GM18909 (cell line): ENCODE data around the gene PALM.
A peak's percentile ranks its signal among the peaks of the same experiment; 100 is the strongest.
"Not testable (repeated sequence)": the region's sequence is repeated elsewhere in the genome, so short reads cannot be mapped to it uniquely, and the experiment has no call there.

Experiments
- ATAC-seq: cut with Tn5 transposase; IDR thresholded peaks from one replicate; pipeline ENCODE4 v1.9.1; 2021; ENCODE audit warnings: mild to moderate bottlenecking; ENCODE audit not compliant: unreplicated experiment, poor library complexity

PALM gene

GRCh38 chr19:677601-678436, 30.9 kb upstream of the PALM start:
- no peak for ATAC-seq

- ATAC-seq: no peak
Measured at GRCh38 chr19:678791-679388, 29.8 kb upstream of the PALM start.

- peak; percentile 23 for ATAC-seq
Measured at GRCh38 chr19:679418-680286, 29.1 kb upstream of the PALM start.

GRCh38 chr19:680287-681028, 28.3 kb upstream of the PALM start:
- ATAC-seq: peak; percentile 76

- ATAC-seq: no peak
Measured at GRCh38 chr19:681029-682019, 27.4 kb upstream of the PALM start.

- ATAC-seq: no peak
Measured at GRCh38 chr19:682678-683320, 25.9 kb upstream of the PALM start.

GRCh38 chr19:685454-685931, 23.2 kb upstream of the PALM start:
- no peak for ATAC-seq

GRCh38 chr19:686589-687297, 22.0 kb upstream of the PALM start:
- no peak for ATAC-seq

GRCh38 chr19:687569-688166, 21.1 kb upstream of the PALM start:
- no peak for ATAC-seq

- ATAC-seq: no peak
Measured at GRCh38 chr19:688214-688613, 20.5 kb upstream of the PALM start.

GRCh38 chr19:688992-689391, 19.7 kb upstream of the PALM start:
- ATAC-seq: no peak

GRCh38 chr19:690203-690602, 18.5 kb upstream of the PALM start:
- ATAC-seq: no peak

GRCh38 chr19:694481-695351, 14.0 kb upstream of the PALM start:
- no peak for ATAC-seq

GRCh38 chr19:695352-695949, 13.3 kb upstream of the PALM start, which contains the start of gene PRSS57:
TSS of gene PRSS57 (minus strand) at chr19:695452. CDS start at chr19:695430, 22 bp downstream.
- ATAC-seq: no peak

GRCh38 chr19:698529-698928, 10.2 kb upstream of the PALM start:
- ATAC-seq: not testable (repeated sequence)

- ATAC-seq: not testable (repeated sequence)
Measured at GRCh38 chr19:699885-700284, 8.8 kb upstream of the PALM start.
